Measurements from ENCODE around the gene RALGAPA2. TPM values are rescaled to one million over a fixed set of nuclear protein-coding genes. Genes with fewer than 3 reads are reported as not detected.
A peak's percentile ranks its signal among the peaks of the same experiment; 100 is the strongest.

RALGAPA2 gene
- total RNA-seq, 2 experiments from 2014 or later, result 21.2 to 21.9 TPM

DNA sequence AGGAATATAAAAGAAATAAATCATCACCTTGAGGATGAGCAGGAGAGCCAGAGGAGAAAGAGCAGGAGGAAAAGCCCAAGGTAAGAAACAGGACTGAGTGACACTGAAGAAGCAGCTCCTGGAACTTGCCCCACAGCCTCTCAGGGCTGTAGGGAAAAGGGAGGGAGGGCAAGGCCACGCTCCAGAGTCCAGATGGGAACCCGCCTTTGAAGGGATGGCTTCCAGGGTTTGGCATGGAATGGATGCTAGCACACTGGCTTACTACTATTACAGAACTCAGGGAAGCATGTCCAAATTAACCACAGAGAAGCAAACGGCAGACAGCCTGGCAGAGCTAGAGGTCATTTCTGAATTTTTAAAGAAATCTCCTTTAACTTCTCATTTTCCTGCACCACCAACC, 26.8 kb downstream of the RALGAPA2 start:
- Histone ChIP-seq H3K36me3 (ENCODE audit: insufficient read depth, low read length) (no peaks in the 10 kb centered on the region), H3K27me3 (ENCODE audit: control insufficient read depth in 1 of 2, insufficient read depth in 2 of 2, low read length in 2 of 2) (no peaks in the 10 kb centered on the region), H3K27ac (ENCODE audit: low read depth in 1 of 2, low read length in 2 of 2) (no peak overlapping the region), H3K4me3 (ENCODE audit: low read length) (no peak overlapping the region), H3K4me1 (ENCODE audit: insufficient read depth, low read length) (peaks cover 24% of the 10 kb centered on the region), H3K9me3 (ENCODE audit: control insufficient read depth in 1 of 2, insufficient read depth in 1 of 2, low read length in 2 of 2) (no peaks in the 10 kb centered on the region)
- H3K36me3 Mint-ChIP-seq (ENCODE audit: low read depth), result no peaks in the 10 kb centered on the region
- intact Hi-C loops (cut with DNase I, micrococcal nuclease), result no loop called here
- no peak overlapping the region for H3K4me3 Mint-ChIP-seq
- ATAC-seq (ENCODE audit: poor library complexity) (no peak), DNase-seq (no peak)
- no peak for TF ChIP-seq CTCF (IDR thresholded peaks at IDR 0.05)
- H3K27ac Mint-ChIP-seq, result no peak overlapping the region
- ChIA-PET CTCF (no interaction called here), POLR2A (no interaction called here)
- H3K4me1 Mint-ChIP-seq (ENCODE audit: low read depth), result peaks cover 70% of the 10 kb centered on the region
- no peaks in the 10 kb centered on the region for H3K27me3 Mint-ChIP-seq
- no peaks in the 10 kb centered on the region for H3K9me3 Mint-ChIP-seq

DNA sequence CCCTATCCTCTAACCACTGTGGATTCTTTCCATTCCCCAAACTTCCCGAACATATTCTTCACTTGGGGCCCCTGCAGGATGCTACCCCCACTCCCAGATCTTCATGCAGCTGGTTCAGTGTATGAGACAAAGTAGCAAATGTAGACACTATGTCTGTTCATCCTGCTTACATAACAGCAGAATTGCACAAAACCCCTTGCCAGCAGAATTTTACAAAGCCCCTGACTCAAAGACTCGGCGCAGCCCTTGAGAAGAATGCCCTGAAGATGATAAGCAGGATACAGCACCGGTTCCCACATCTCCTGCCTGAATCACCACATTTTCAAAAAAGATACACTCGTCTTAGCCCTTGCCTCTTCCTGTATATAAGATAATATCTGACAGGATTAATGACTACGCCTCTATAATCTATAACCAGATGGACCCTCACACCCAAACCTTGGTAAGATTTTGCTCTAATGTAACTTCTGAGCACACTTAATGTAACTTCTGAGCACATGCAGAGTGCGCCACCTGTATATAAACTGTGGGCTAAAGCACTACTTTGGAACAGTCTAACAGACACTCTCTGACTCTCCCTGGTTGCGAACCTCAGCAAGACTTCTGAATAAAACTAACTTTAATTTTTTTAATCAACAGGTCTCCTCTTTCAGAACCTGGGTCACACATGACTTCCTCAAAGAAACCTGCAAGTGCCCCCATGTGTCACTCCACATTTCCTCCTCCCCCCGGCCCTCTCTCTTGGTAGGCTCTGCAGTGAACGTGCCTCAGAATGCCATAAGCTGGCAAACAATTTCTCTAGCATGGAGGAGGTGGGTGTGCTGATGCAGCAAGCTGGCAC, 28.7 kb downstream of the RALGAPA2 start:
- Histone ChIP-seq H3K9me3 (ENCODE audit: control insufficient read depth in 1 of 2, insufficient read depth in 1 of 2, low read length in 2 of 2) (no peaks in the 10 kb centered on the region), H3K4me3 (ENCODE audit: low read length) (no peak overlapping the region), H3K27me3 (ENCODE audit: control insufficient read depth in 1 of 2, insufficient read depth in 2 of 2, low read length in 2 of 2) (no peaks in the 10 kb centered on the region), H3K36me3 (ENCODE audit: insufficient read depth, low read length) (peaks cover 3% of the 10 kb centered on the region), H3K4me1 (ENCODE audit: insufficient read depth, low read length) (peaks cover 19% of the 10 kb centered on the region), H3K27ac (ENCODE audit: low read depth in 1 of 2, low read length in 2 of 2) (no peak overlapping the region)
- TF ChIP-seq CTCF (IDR thresholded peaks at IDR 0.05), result no peak
- ATAC-seq (ENCODE audit: poor library complexity), result peak; percentile 52
- peaks cover 78% of the 10 kb centered on the region for H3K4me1 Mint-ChIP-seq (ENCODE audit: low read depth)
- POLR2A ChIA-PET, result no interaction called here
- CTCF ChIA-PET, result interaction anchor here (1.2 kb wide), 1 partner anchor 10 kb away, joined by 3 read pairs; no protein-coding TSS in a partner anchor
- H3K27me3 Mint-ChIP-seq, result no peaks in the 10 kb centered on the region
- no peak for DNase-seq
- peak overlapping the region; percentile 13 for H3K4me3 Mint-ChIP-seq
- no peaks in the 10 kb centered on the region for H3K9me3 Mint-ChIP-seq
- H3K27ac Mint-ChIP-seq, result peak overlapping the region; percentile 29
- intact Hi-C loops (cut with DNase I, micrococcal nuclease), result no loop called here
- peaks cover 12% of the 10 kb centered on the region for H3K36me3 Mint-ChIP-seq (ENCODE audit: low read depth)

DNA sequence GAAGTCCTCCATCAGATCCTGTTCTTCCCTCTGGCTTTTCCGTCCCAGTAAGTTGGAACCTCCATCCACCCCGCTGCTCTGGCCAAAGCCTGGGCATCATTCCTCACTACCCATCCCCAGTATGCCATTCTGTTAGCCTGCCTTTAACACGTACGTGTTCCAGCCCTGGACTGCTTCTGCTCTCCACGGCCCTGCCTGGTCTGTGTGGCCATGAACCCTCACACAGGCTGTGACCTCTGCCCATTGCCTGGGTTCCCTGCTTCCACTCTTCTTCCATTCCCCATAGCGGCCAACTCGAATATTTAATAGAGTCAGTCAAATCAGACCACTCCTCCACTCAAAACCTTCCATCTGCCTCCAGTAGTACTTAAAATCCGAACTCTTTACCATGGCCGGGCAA, 29.4 kb downstream of the RALGAPA2 start:
- TF ChIP-seq CTCF (IDR thresholded peaks at IDR 0.05), result no peak
- ChIA-PET CTCF (no interaction called here), POLR2A (no interaction called here)
- H3K9me3 Mint-ChIP-seq, result no peaks in the 10 kb centered on the region
- no peak overlapping the region for H3K27ac ChIP-seq (ENCODE audit: low read depth in 1 of 2, low read length in 2 of 2)
- ATAC-seq (ENCODE audit: poor library complexity) (no peak), DNase-seq (no peak)
- H3K4me3 ChIP-seq (ENCODE audit: low read length), result no peak overlapping the region
- H3K27me3 Mint-ChIP-seq, result no peaks in the 10 kb centered on the region
- peaks cover 19% of the 10 kb centered on the region for H3K4me1 ChIP-seq (ENCODE audit: insufficient read depth, low read length)
- H3K9me3 ChIP-seq (ENCODE audit: control insufficient read depth in 1 of 2, insufficient read depth in 1 of 2, low read length in 2 of 2), result no peaks in the 10 kb centered on the region
- no peak overlapping the region for H3K27ac Mint-ChIP-seq
- peaks cover 9% of the 10 kb centered on the region for H3K36me3 ChIP-seq (ENCODE audit: insufficient read depth, low read length)
- intact Hi-C loops (cut with DNase I, micrococcal nuclease), result no loop called here
- no peak overlapping the region for H3K4me3 Mint-ChIP-seq
- peaks cover 76% of the 10 kb centered on the region for H3K4me1 Mint-ChIP-seq (ENCODE audit: low read depth)
- H3K27me3 ChIP-seq (ENCODE audit: control insufficient read depth in 1 of 2, insufficient read depth in 2 of 2, low read length in 2 of 2), result no peaks in the 10 kb centered on the region
- H3K36me3 Mint-ChIP-seq (ENCODE audit: low read depth), result peaks cover 19% of the 10 kb centered on the region

Measured in CD4-positive, alpha-beta T cell (primary cell).